ENCODE data around the gene LAMTOR4.

Gene LAMTOR4

GRCh38 chr7:100173806-100174495 is 25.2 kb downstream of the LAMTOR4 start:
- TF ChIP-seq CEBPB (IDR thresholded peaks at IDR 0.05), result no peak

DNA sequence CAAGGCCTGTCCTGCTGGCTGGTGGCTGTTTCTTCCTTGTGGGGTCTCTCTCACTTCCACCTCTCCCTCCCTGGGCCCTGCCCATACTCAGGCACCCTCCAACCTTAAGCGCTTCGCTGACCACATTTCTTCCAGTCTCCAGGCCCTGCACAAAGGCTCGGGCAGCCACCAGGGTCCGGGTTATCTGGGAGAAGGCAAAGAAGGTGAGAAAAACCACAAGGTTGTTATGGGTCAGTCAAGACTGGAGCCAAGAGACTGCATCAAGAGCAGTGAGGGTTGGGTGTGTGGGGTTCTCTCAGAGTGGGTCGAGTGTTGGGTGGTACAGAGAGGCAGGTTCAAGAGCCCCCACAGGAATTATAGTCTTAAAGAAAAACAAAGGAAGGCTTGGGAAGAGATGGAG is 25.9 kb downstream of the LAMTOR4 start:
- no peak for TF ChIP-seq YY1 (IDR thresholded peaks at IDR 0.05; ENCODE audit: low read depth)
- no peak for TF ChIP-seq EP300 (IDR thresholded peaks at IDR 0.05; ENCODE audit: borderline replicate concordance)
- no peak for TF ChIP-seq ZBTB7A (IDR thresholded peaks at IDR 0.05; ENCODE audit: low read depth)
- no peak for TF ChIP-seq CREB1 (IDR thresholded peaks at IDR 0.05; ENCODE audit: low read depth)
- no peak for TF ChIP-seq CEBPB (IDR thresholded peaks at IDR 0.05)
- TF ChIP-seq REST (IDR thresholded peaks at IDR 0.05; ENCODE audit: low read depth), result no peak

GRCh38 chr7:100175296-100175935 is 26.7 kb downstream of the LAMTOR4 start:
- TF ChIP-seq ZBTB7A (IDR thresholded peaks at IDR 0.05; ENCODE audit: low read depth) (no peak), RAD21 (IDR thresholded peaks at IDR 0.05; ENCODE audit: low read depth) (no peak), FOXM1 (IDR thresholded peaks at IDR 0.05; ENCODE audit: borderline replicate concordance, low read depth) (no peak), USF1 (IDR thresholded peaks at IDR 0.05) (no peak), TEAD4 (IDR thresholded peaks at IDR 0.05) (no peak), CEBPB (IDR thresholded peaks at IDR 0.05) (no peak), YY1 (IDR thresholded peaks at IDR 0.05; ENCODE audit: low read depth) (no peak), TAF1 (IDR thresholded peaks at IDR 0.05; ENCODE audit: low read depth) (no peak), CREB1 (IDR thresholded peaks at IDR 0.05; ENCODE audit: low read depth) (no peak), EP300 (IDR thresholded peaks at IDR 0.05; ENCODE audit: borderline replicate concordance) (no peak), NFIC (IDR thresholded peaks at IDR 0.05) (no peak), EGR1 (IDR thresholded peaks at IDR 0.05) (no peak)

GRCh38 chr7:100176096-100177044 is 27.7 kb downstream of the LAMTOR4 start:
- no peak for TF ChIP-seq CEBPB (IDR thresholded peaks at IDR 0.05)
- TF ChIP-seq EGR1 (IDR thresholded peaks at IDR 0.05), result no peak
- TF ChIP-seq TEAD4 (IDR thresholded peaks at IDR 0.05), result no peak
- no peak for TF ChIP-seq EP300 (IDR thresholded peaks at IDR 0.05; ENCODE audit: borderline replicate concordance)
- no peak for TF ChIP-seq REST (IDR thresholded peaks at IDR 0.05; ENCODE audit: low read depth)
- TF ChIP-seq CREB1 (IDR thresholded peaks at IDR 0.05; ENCODE audit: low read depth), result no peak
- TF ChIP-seq ZBTB7A (IDR thresholded peaks at IDR 0.05; ENCODE audit: low read depth), result no peak
- TF ChIP-seq USF1 (IDR thresholded peaks at IDR 0.05), result no peak
- no peak for TF ChIP-seq FOXM1 (IDR thresholded peaks at IDR 0.05; ENCODE audit: borderline replicate concordance, low read depth)
- no peak for TF ChIP-seq TAF1 (IDR thresholded peaks at IDR 0.05; ENCODE audit: low read depth)

- TF ChIP-seq FOXM1 (IDR thresholded peaks at IDR 0.05; ENCODE audit: borderline replicate concordance, low read depth) (no peak), MAX (IDR thresholded peaks at IDR 0.05) (peak; percentile 100), USF1 (IDR thresholded peaks at IDR 0.05) (peak; percentile 91), TAF1 (IDR thresholded peaks at IDR 0.05; ENCODE audit: low read depth) (peak; percentile 71; the same call in 1 of the 2 replicates), TCF12 (IDR thresholded peaks at IDR 0.05; ENCODE audit: low read depth) (0 out of 2 replicates have a peak, but pooled peaks have one; percentile 29)
Measured at GRCh38 chr7:100177045-100178001, 28.6 kb downstream of the LAMTOR4 start, which contains the start of the genes GPC2 and STAG3. TSS of gene GPC2 (minus strand) at chr7:100177381. CDS start at chr7:100177199, 182 bp downstream. TSS of gene STAG3 (plus strand) at chr7:100177918. CDS start at chr7:100180557, 2,639 bp downstream.

All from Ishikawa (cell line).